ENCODE data around the gene GIMAP8. TPM values are rescaled to one million over a fixed set of nuclear protein-coding genes. Genes with fewer than 3 reads are reported as not detected.

The GIMAP8 gene
- total RNA-seq, 1 donor from 2014 or later, result not detected

- Histone ChIP-seq H3K79me2 (ENCODE audit: low read depth) (no peaks in the 10 kb centered on the region), H3K27me3 (no peaks in the 10 kb centered on the region), H2AFZ (replicated peaks) (no peak overlapping the region), H3K4me2 (no peak overlapping the region), H3K36me3 (no peaks in the 10 kb centered on the region), H3K4me1 (no peaks in the 10 kb centered on the region), H3K27ac (no peak overlapping the region), H3K9me3 (ENCODE audit: low read depth) (no peaks in the 10 kb centered on the region), H3K4me3 (no peak overlapping the region), H4K20me1 (ENCODE audit: low read depth) (no peaks in the 10 kb centered on the region), H3K9ac (no peak overlapping the region), H3F3A (ENCODE audit: low read depth) (no peaks in the 10 kb centered on the region)
- Mint-ChIP-seq H3K4me3 (no peak overlapping the region), H3K9me3 (peaks cover 2% of the 10 kb centered on the region), H3K4me1 (peaks cover 5% of the 10 kb centered on the region), H3K36me3 (no peaks in the 10 kb centered on the region), H3K27me3 (ENCODE audit: insufficient read depth, low read depth) (peaks cover 7% of the 10 kb centered on the region), H3K27ac (no peak overlapping the region)
- no peak for TF ChIP-seq EZH2phosphoT487 (IDR thresholded peaks at IDR 0.05)
- no peak for TF ChIP-seq CTCF (IDR thresholded peaks at IDR 0.05)
- no peak for TF ChIP-seq EZH2 (IDR thresholded peaks at IDR 0.05)
- no peak for DNase-seq (ENCODE audit: low spot score)
These were observed 26.6 kb downstream of the GIMAP8 start for GRCh38 chr7:150476819-150477631.

- TF ChIP-seq EZH2phosphoT487 (IDR thresholded peaks at IDR 0.05) (no peak), EZH2 (IDR thresholded peaks at IDR 0.05) (no peak)
- Histone ChIP-seq H3K27me3 (peaks cover 5% of the 10 kb centered on the region), H4K20me1 (ENCODE audit: low read depth) (no peaks in the 10 kb centered on the region), H3K9me3 (ENCODE audit: low read depth) (no peaks in the 10 kb centered on the region), H2AFZ (replicated peaks) (no peak overlapping the region), H3K4me3 (no peak overlapping the region), H3K79me2 (ENCODE audit: low read depth) (no peaks in the 10 kb centered on the region), H3K36me3 (no peaks in the 10 kb centered on the region), H3K4me1 (no peaks in the 10 kb centered on the region), H3K4me2 (no peak overlapping the region), H3F3A (ENCODE audit: low read depth) (no peaks in the 10 kb centered on the region), H3K9ac (no peak overlapping the region), H3K27ac (no peak overlapping the region)
- Mint-ChIP-seq H3K27me3 (ENCODE audit: insufficient read depth, low read depth) (peaks cover 4% of the 10 kb centered on the region), H3K9me3 (peaks cover 2% of the 10 kb centered on the region), H3K4me3 (no peak overlapping the region), H3K4me1 (no peaks in the 10 kb centered on the region), H3K27ac (no peak overlapping the region), H3K36me3 (no peaks in the 10 kb centered on the region)
- no peak for DNase-seq (ENCODE audit: low spot score)
These were observed 28.7 kb downstream of the GIMAP8 start for GRCh38 chr7:150479023-150479716.

GRCh38 chr7:150481186-150481920 lies 30.9 kb downstream of the GIMAP8 start:
- no peak overlapping the region for H3K27ac ChIP-seq
- H3K27me3 ChIP-seq, result peaks cover 8% of the 10 kb centered on the region
- DNase-seq (ENCODE audit: low spot score), result no peak

More at GRCh38 chr7:150481186-150481920, 30.9 kb downstream of the GIMAP8 start:
- Mint-ChIP-seq H3K36me3 (no peaks in the 10 kb centered on the region), H3K9me3 (peaks cover 2% of the 10 kb centered on the region), H3K4me3 (no peak overlapping the region), H3K4me1 (no peaks in the 10 kb centered on the region), H3K27me3 (ENCODE audit: insufficient read depth, low read depth) (peaks cover 6% of the 10 kb centered on the region), H3K27ac (no peak overlapping the region)
- no peak for TF ChIP-seq EZH2 (IDR thresholded peaks at IDR 0.05)
- TF ChIP-seq EZH2phosphoT487 (IDR thresholded peaks at IDR 0.05), result no peak
- no peak for TF ChIP-seq CTCF (IDR thresholded peaks at IDR 0.05)
- no peak overlapping the region for H3K4me2 ChIP-seq
- H3K9ac ChIP-seq, result no peak overlapping the region
- H2AFZ ChIP-seq (replicated peaks), result no peak overlapping the region
- no peaks in the 10 kb centered on the region for H4K20me1 ChIP-seq (ENCODE audit: low read depth)
- H3K4me1 ChIP-seq, result no peaks in the 10 kb centered on the region
- no peaks in the 10 kb centered on the region for H3K9me3 ChIP-seq (ENCODE audit: low read depth)
- H3F3A ChIP-seq (ENCODE audit: low read depth), result no peaks in the 10 kb centered on the region
- H3K36me3 ChIP-seq, result no peaks in the 10 kb centered on the region
- H3K79me2 ChIP-seq (ENCODE audit: low read depth), result no peaks in the 10 kb centered on the region
- H3K4me3 ChIP-seq, result no peak overlapping the region
